ENCODE measurements around the gene EVA1B. TPM values are rescaled to one million over a fixed set of nuclear protein-coding genes. Genes with fewer than 3 reads are reported as not detected.
A peak's percentile ranks its signal among the peaks of the same experiment; 100 is the strongest.

The EVA1B gene
- total RNA-seq, 1 experiment from 2014 or later = 12.4 TPM

DNA sequence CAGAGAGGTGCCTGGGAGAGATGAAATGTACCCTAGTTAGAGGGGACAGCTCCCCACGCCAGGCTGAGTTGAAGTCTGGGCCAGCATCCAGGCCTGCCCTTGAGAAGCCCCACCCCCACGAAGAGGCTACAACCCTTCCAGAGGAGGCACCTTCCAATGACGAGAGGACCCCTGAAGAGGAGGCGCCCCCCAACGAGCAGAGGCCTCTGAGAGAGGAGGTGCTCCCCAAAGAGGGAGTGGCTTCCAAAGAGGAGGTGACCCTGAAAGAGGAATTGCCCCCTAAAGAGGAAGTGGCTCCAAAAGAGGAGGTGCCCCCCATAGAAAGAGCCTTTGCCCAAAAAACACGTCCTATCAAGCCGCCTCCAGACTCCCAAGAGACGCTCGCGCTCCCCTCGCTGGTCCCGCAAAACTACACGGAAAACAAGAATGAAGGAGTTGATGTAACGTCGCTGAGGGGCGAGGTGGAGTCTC, 3.1 kb downstream of the EVA1B start:
- POLR2A ChIA-PET (ENCODE audit: unreplicated experiment) = no interaction called here
- intact Hi-C loops (cut with micrococcal nuclease; ENCODE audit: unreplicated experiment) = no loop called here

DNA sequence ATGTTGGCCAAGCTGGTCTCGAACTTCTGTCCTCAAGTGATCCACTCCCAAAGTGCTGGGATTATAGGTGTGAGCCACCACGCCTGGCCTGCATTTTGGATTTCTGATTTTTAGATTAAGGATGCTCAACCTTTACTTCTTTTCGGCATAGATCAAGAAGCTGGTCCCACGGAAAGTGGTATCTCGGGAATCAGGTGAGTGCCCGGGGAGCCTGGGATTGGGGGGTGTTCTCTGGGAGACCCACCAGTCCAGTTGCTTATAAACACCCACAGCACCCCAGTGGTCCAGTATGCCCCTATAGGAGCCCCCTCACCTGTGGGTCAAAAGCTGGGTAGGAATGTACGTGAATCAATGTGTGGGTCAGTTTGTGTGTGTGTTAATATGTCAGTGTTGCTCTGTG, 14.0 kb downstream of the EVA1B start:
- no TSS peak for BruUV-seq (replicated peaks)
- Histone ChIP-seq H3K27me3 (ENCODE audit: insufficient read depth, low read depth) (no peaks in the 10 kb centered on the region), H4K20me1 (ENCODE audit: insufficient read depth) (no peaks in the 10 kb centered on the region), H3K9me3 (ENCODE audit: insufficient read depth, low read depth) (no peaks in the 10 kb centered on the region), H2AFZ (no peak overlapping the region), H3K9me2 (ENCODE audit: insufficient read depth) (no peaks in the 10 kb centered on the region), H3K79me2 (ENCODE audit: low read depth) (no peaks in the 10 kb centered on the region), H3K4me3 (no peak overlapping the region), H3F3A (ENCODE audit: insufficient read depth, low read depth) (peaks cover 18% of the 10 kb centered on the region; the same call in 1 of the 2 replicates), H3K27ac (no peak overlapping the region), H3K36me3 (ENCODE audit: low read depth) (no peaks in the 10 kb centered on the region), H3K4me2 (no peak overlapping the region), H3K4me1 (replicated peaks; ENCODE audit: insufficient read depth) (peaks cover 11% of the 10 kb centered on the region)
- intact Hi-C loops (cut with micrococcal nuclease; ENCODE audit: unreplicated experiment) = loop anchor here (10.0 kb wide), 1 partner anchor 75 kb away; the partner anchor contains the start of gene STK40
- CTCF ChIA-PET = no interaction called here
- POLR2A ChIA-PET (ENCODE audit: unreplicated experiment) = interaction anchor here (0.6 kb wide), 1 partner anchor 89 kb away, joined by 3 read pairs; no protein-coding TSS in a partner anchor
- DNase-seq = no peak
- TF ChIP-seq, protein P1, sequence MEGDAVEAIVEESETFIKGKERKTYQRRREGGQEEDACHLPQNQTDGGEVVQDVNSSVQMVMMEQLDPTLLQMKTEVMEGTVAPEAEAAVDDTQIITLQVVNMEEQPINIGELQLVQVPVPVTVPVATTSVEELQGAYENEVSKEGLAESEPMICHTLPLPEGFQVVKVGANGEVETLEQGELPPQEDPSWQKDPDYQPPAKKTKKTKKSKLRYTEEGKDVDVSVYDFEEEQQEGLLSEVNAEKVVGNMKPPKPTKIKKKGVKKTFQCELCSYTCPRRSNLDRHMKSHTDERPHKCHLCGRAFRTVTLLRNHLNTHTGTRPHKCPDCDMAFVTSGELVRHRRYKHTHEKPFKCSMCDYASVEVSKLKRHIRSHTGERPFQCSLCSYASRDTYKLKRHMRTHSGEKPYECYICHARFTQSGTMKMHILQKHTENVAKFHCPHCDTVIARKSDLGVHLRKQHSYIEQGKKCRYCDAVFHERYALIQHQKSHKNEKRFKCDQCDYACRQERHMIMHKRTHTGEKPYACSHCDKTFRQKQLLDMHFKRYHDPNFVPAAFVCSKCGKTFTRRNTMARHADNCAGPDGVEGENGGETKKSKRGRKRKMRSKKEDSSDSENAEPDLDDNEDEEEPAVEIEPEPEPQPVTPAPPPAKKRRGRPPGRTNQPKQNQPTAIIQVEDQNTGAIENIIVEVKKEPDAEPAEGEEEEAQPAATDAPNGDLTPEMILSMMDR (conservative IDR thresholded peaks at IDR 0.05) = no peak

More for the DNA sequence above, 3.1 kb downstream of the EVA1B start:
- Histone ChIP-seq H3K36me3 (ENCODE audit: low read depth) (no peaks in the 10 kb centered on the region), H3K79me2 (ENCODE audit: low read depth) (no peaks in the 10 kb centered on the region), H3K4me2 (no peak overlapping the region), H4K20me1 (ENCODE audit: insufficient read depth) (no peaks in the 10 kb centered on the region), H3K9me2 (ENCODE audit: insufficient read depth) (no peaks in the 10 kb centered on the region), H3F3A (ENCODE audit: insufficient read depth, low read depth) (peaks cover 7% of the 10 kb centered on the region), H3K4me1 (replicated peaks; ENCODE audit: insufficient read depth) (no peaks in the 10 kb centered on the region; the same call in 1 of the 2 replicates), H3K9me3 (ENCODE audit: insufficient read depth, low read depth) (no peaks in the 10 kb centered on the region), H2AFZ (no peak overlapping the region), H3K27me3 (ENCODE audit: insufficient read depth, low read depth) (no peaks in the 10 kb centered on the region), H3K4me3 (no peak overlapping the region), H3K27ac (no peak overlapping the region)
- no peak for DNase-seq
- TF ChIP-seq, protein P1 (conservative IDR thresholded peaks at IDR 0.05) = no peak
- no peak for TF ChIP-seq EZH2 (IDR thresholded peaks at IDR 0.05; ENCODE audit: low read depth)
- CTCF ChIA-PET = no interaction called here
- no TSS peak for BruUV-seq (replicated peaks)

DNA sequence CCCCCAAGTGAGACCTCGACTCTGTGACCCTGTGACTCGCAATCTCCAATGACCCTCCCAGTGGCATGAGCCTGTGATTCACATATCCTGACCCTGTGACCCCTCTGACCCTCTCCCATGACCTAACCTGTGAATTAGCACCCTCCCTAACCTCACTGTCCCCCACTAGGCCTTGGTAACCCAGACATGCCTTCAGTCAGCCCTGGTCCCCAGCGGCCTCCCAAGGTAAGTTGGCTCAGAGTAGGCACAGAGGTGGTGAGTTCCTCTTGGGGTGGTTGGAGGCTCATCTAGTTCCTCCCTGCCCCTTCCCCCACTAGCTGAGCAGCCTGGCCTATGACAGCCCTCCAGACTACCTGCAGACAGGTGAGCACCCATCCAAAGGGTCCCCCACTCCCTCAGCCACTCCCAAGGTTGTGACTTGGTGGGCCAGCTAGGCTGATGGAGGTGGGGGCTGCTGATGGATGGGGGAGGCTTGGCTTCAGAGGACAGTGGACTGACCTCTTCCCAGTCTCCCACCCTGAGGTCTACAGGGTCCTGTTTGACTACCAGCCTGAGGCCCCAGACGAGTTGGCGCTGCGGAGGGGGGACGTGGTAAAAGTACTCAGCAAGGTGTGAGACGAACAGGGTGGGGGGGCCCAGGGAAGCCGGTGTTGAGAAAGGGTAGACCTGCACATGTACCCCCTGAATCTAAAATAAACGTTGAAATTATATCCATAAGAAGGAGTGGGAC, 15.7 kb downstream of the EVA1B start:
- H2AFZ ChIP-seq = no peak overlapping the region; the same call in 1 of the 2 replicates
- TF ChIP-seq EZH2 (IDR thresholded peaks at IDR 0.05; ENCODE audit: low read depth) = no peak
- no peaks in the 10 kb centered on the region for H3K9me2 ChIP-seq (ENCODE audit: insufficient read depth)
- H3K36me3 ChIP-seq (ENCODE audit: low read depth) = peaks cover 7% of the 10 kb centered on the region
- H3K27ac ChIP-seq = no peak overlapping the region
- peaks cover 29% of the 10 kb centered on the region; the same call in 1 of the 2 replicates for H3F3A ChIP-seq (ENCODE audit: insufficient read depth, low read depth)
- no peaks in the 10 kb centered on the region for H3K79me2 ChIP-seq (ENCODE audit: low read depth)
- DNase-seq = no peak
- H3K4me2 ChIP-seq = peak overlapping the region; percentile 78
- ChIA-PET POLR2A (ENCODE audit: unreplicated experiment) (interaction anchor here (0.6 to 1.5 kb wide), 4 partner anchors 48 to 143 kb away, joined by 3 to 11 read pairs (median 4); no protein-coding TSS in a partner anchor), CTCF (interaction anchor here (1.3 kb wide), 1 partner anchor 35 kb away, joined by 6 read pairs; no protein-coding TSS in a partner anchor)
- H3K9me3 ChIP-seq (ENCODE audit: insufficient read depth, low read depth) = no peaks in the 10 kb centered on the region
- no peaks in the 10 kb centered on the region for H3K27me3 ChIP-seq (ENCODE audit: insufficient read depth, low read depth)
- intact Hi-C loops (cut with micrococcal nuclease; ENCODE audit: unreplicated experiment) = loop anchor here (10.0 kb wide), 1 partner anchor 77 kb away; the partner anchor contains the start of gene STK40
- peaks cover 11% of the 10 kb centered on the region for H3K4me1 ChIP-seq (replicated peaks; ENCODE audit: insufficient read depth)
- no TSS peak for BruUV-seq (replicated peaks)
- H4K20me1 ChIP-seq (ENCODE audit: insufficient read depth) = no peaks in the 10 kb centered on the region
- peak overlapping the region; percentile 68; the same call in 1 of the 2 replicates for H3K4me3 ChIP-seq
